ENCODE measurements around the gene THBS1. TPM values are rescaled to one million over a fixed set of nuclear protein-coding genes. Genes with fewer than 3 reads are reported as not detected.

The THBS1 gene
- total RNA-seq, 2 experiments from 2014 or later, result 9.5 to 10.5 TPM

GRCh38 chr15:39591141-39591895 lies 10.4 kb downstream of the THBS1 start:
- ChIA-PET POLR2A (no interaction called here), CTCF (interaction anchor here (1.2 kb wide), 1 partner anchor 11 kb away, joined by 5 read pairs; the partner anchor contains the start of gene THBS1)
- Histone ChIP-seq H3K9me3 (ENCODE audit: control insufficient read depth in 1 of 2, insufficient read depth in 1 of 2, low read length in 2 of 2) (peaks cover 0 to 10% of the 10 kb centered on the region in 2 experiments), H3K36me3 (ENCODE audit: insufficient read depth, low read length) (no peaks in the 10 kb centered on the region), H3K4me1 (ENCODE audit: insufficient read depth, low read length) (no peaks in the 10 kb centered on the region), H3K27ac (ENCODE audit: low read depth in 1 of 2, low read length in 2 of 2) (no peak overlapping the region), H3K27me3 (ENCODE audit: control insufficient read depth in 1 of 2, insufficient read depth in 2 of 2, low read length in 2 of 2) (no peaks in the 10 kb centered on the region), H3K4me3 (ENCODE audit: low read length) (no peak overlapping the region)
- H3K4me3 Mint-ChIP-seq, result no peak overlapping the region
- no peak overlapping the region for H3K27ac Mint-ChIP-seq
- no peaks in the 10 kb centered on the region for H3K36me3 Mint-ChIP-seq (ENCODE audit: low read depth)
- H3K27me3 Mint-ChIP-seq, result peaks cover 4% of the 10 kb centered on the region
- DNase-seq (no peak), ATAC-seq (ENCODE audit: poor library complexity) (no peak)
- TF ChIP-seq CTCF (IDR thresholded peaks at IDR 0.05), result no peak
- no peaks in the 10 kb centered on the region for H3K4me1 Mint-ChIP-seq (ENCODE audit: low read depth)
- H3K9me3 Mint-ChIP-seq, result no peaks in the 10 kb centered on the region
- intact Hi-C loops (cut with DNase I, micrococcal nuclease), result loop anchor here in 1 of 2 experiments (5.0 kb wide), 2 partner anchors 91 to 166 kb away; no protein-coding TSS in a partner anchor

- no peaks in the 10 kb centered on the region for H3K4me1 Mint-ChIP-seq (ENCODE audit: low read depth)
- H3K36me3 ChIP-seq (ENCODE audit: insufficient read depth, low read length), result no peaks in the 10 kb centered on the region
- no peak for TF ChIP-seq CTCF (IDR thresholded peaks at IDR 0.05)
- ChIA-PET CTCF (interaction anchor here (1.2 kb wide), 1 partner anchor 12 kb away, joined by 5 read pairs; the partner anchor contains the start of gene THBS1), POLR2A (no interaction called here)
- ATAC-seq (ENCODE audit: poor library complexity), result no peak
- H3K36me3 Mint-ChIP-seq (ENCODE audit: low read depth), result no peaks in the 10 kb centered on the region
- no peak for DNase-seq
- no peak overlapping the region for H3K4me3 ChIP-seq (ENCODE audit: low read length)
- H3K27me3 Mint-ChIP-seq, result peaks cover 4% of the 10 kb centered on the region
- intact Hi-C loops (cut with DNase I, micrococcal nuclease), result loop anchor here in 1 of 2 experiments (5.0 kb wide), 2 partner anchors 90 to 165 kb away; no protein-coding TSS in a partner anchor
- H3K27me3 ChIP-seq (ENCODE audit: control insufficient read depth in 1 of 2, insufficient read depth in 2 of 2, low read length in 2 of 2), result no peaks in the 10 kb centered on the region
- H3K9me3 Mint-ChIP-seq, result no peaks in the 10 kb centered on the region
- no peaks in the 10 kb centered on the region for H3K4me1 ChIP-seq (ENCODE audit: insufficient read depth, low read length)
- no peak overlapping the region for H3K27ac Mint-ChIP-seq
- no peak overlapping the region for H3K4me3 Mint-ChIP-seq
- no peak overlapping the region for H3K27ac ChIP-seq (ENCODE audit: low read depth in 1 of 2, low read length in 2 of 2)
- H3K9me3 ChIP-seq (ENCODE audit: control insufficient read depth in 1 of 2, insufficient read depth in 1 of 2, low read length in 2 of 2), result peaks cover 0 to 10% of the 10 kb centered on the region in 2 experiments
These were observed 11.0 kb downstream of the THBS1 start for GRCh38 chr15:39591896-39592315.

DNA sequence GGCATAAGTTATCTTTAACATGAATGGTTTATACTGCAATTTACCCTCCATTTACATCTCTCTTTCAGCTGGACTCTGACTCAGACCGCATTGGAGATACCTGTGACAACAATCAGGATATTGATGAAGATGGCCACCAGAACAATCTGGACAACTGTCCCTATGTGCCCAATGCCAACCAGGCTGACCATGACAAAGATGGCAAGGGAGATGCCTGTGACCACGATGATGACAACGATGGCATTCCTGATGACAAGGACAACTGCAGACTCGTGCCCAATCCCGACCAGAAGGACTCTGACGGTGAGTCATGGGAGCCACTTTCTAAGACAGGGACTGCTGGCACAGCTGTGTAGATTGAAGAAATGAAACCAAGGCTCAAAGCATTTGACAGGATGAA lies 11.6 kb downstream of the THBS1 start:
- H3K9me3 Mint-ChIP-seq, result no peaks in the 10 kb centered on the region
- Histone ChIP-seq H3K27ac (ENCODE audit: low read depth in 1 of 2, low read length in 2 of 2) (no peak overlapping the region), H3K9me3 (ENCODE audit: control insufficient read depth in 1 of 2, insufficient read depth in 1 of 2, low read length in 2 of 2) (peaks cover 0 to 10% of the 10 kb centered on the region in 2 experiments), H3K4me3 (ENCODE audit: low read length) (no peak overlapping the region), H3K27me3 (ENCODE audit: control insufficient read depth in 1 of 2, insufficient read depth in 2 of 2, low read length in 2 of 2) (no peaks in the 10 kb centered on the region), H3K4me1 (ENCODE audit: insufficient read depth, low read length) (no peaks in the 10 kb centered on the region), H3K36me3 (ENCODE audit: insufficient read depth, low read length) (no peaks in the 10 kb centered on the region)
- CTCF ChIA-PET, result no interaction called here
- H3K4me3 Mint-ChIP-seq, result no peak overlapping the region
- TF ChIP-seq CTCF (IDR thresholded peaks at IDR 0.05), result no peak
- DNase-seq (no peak), ATAC-seq (ENCODE audit: poor library complexity) (no peak)
- H3K36me3 Mint-ChIP-seq (ENCODE audit: low read depth), result no peaks in the 10 kb centered on the region
- H3K4me1 Mint-ChIP-seq (ENCODE audit: low read depth), result no peaks in the 10 kb centered on the region
- intact Hi-C loops (cut with DNase I, micrococcal nuclease), result loop anchor here in 1 of 2 experiments (5.0 kb wide), 2 partner anchors 90 to 165 kb away; no protein-coding TSS in a partner anchor
- peaks cover 4% of the 10 kb centered on the region for H3K27me3 Mint-ChIP-seq
- H3K27ac Mint-ChIP-seq, result no peak overlapping the region
- POLR2A ChIA-PET, result no interaction called here

Data from CD4-positive, alpha-beta T cell (primary cell).